HS-27A (cell line): ENCODE results near the gene RTP5.
"Not testable (repeated sequence)": the region's sequence is repeated elsewhere in the genome, so short reads cannot be mapped to it uniquely, and the experiment has no call there.

Experiments
- DNase-seq: peaks from one replicate; pipeline ENCODE4 v3.0.0-alpha.2; 2012; ENCODE audit warnings: low read depth, missing footprints

Gene RTP5

DNA sequence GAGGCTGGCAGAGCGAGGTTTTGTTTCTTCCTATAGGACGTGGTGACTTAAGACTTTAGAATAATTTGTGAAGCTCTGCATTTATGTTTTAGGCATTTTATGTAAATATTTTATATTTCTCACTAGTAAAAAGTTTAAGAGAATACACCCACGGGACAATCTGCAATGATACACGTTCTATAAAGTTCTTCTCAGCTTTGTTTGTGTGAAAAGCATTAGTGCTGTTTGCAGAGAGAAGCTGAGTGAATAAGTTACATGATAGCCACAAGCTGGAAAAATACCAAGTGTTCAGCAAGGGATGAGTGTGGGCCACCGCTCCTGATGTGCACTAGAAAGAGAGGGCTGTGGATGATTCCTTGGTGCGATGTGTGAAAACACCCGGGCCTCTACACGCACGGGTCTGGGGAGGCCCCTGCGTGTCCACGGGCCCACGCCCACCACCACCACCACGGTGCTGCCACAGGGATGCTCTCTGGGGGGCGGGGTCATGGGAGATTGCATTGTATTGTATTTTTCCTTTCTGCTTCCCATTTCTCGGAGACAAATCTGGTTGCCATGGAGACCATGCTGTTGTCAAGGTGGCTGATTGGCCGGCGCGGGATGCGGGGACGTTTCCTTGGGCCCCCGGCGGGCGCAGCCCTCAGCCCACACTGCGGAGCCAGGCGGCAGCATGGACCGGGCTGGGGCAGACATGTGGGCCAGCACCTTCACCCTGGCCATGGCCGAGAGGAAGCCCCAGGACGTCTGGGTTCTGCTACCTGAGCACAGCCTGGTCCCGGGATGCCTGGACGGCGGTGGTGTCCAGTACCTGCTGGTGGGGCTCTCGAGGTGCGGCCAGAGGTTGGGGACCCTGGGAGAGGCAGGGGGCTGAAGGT is at the start of gene RTP5:
Gene RTP5 (plus strand): TSS at position 643 of the 875 bp plus-strand sequence. CDS start 28 bp downstream, at position 671.
- DNase-seq = no peak

DNA sequence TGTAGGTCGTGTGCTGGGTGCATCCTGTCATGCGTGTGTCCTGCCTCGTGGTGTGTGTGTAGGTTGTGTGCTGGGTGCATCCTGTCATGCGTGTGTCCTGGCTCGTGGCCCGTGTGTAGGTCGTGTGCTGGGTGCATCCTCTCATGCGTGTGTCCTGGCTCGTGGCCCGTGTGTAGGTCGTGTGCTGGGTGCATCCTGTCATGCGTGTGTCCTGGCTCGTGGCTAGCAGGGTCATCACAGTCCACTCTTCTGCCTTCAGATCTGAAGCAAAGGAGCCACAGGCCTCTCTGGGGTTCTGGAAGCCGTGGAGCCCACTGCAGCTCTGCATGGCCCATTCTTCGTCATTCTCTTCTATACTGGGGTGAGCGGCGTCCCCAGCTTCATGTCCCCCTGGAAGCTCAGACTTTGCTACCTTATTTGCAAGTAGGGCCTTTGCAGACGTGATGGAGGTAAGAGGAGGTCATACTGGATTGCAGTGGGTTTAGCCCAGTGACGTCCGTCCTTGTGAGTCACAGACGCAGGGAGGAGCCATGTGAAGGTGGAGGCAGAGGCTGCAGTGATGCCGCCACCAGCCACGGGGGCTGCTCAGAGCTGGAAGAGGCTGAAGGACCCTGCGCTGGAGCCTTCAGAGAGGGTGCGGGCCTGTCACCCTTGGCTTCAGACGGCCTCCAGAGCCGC is 49.4 kb upstream of the RTP5 start:
- DNase-seq = not testable (repeated sequence)

- DNase-seq = no peak
These were observed 48.7 kb upstream of the RTP5 start for GRCh38 chr2:241820625-241821384.

DNA sequence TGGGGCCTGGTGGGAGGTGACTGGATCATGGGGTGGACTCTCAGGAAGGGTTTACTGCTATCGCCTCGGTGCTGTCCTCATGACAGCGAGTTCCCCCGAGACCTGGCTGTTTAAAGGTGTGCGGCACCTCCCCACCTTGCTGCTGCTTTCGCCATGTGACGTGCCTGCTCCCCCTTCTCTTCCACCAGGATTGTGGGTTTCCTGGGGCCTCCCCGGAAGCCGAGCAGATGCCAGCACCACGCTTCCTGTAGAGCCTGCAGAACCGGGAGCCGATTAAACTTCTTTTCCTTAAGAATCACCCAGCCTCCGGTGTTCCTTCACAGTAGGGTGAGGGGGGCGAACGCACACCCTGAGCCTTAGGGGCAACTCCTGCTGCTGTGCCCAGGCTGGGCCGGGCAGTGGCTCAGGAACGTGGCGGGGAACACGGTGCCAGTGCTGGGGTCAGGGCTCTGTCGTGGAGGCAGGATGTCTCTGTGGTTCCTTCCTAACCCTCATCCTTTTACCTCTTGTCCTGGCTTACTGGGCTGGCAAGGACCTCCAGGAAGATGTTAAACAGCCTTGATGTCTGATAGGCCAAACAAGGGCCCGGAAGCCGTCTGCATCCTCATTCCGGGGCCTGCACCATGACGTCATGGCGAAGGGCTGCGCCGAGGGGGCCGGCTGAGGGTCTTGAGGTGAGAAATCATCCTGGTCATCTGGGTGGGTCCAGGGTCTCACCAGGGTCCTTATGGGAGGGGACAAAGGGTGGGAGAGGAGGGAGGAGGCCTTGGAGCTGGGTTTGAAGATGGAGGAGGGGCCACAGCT is 47.9 kb upstream of the RTP5 start:
- no peak for DNase-seq

DNA sequence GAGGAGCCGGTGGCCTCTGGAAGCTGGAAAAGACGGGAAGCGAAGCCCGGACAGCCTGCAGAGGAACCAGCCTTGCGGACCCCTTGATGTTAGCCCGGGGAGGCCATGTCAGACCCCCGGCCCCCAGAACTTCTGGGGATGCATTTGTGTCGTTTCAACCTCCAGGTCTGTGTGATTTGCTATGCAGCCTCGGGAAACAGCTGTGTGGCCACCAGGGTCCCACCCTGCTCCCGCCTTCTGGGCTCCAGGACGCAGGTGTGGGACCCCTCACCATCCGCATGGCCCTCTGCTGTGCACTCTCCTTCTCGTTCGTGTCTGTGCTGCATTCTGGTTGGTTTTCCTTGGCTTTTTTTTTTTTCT is 47.3 kb upstream of the RTP5 start:
- DNase-seq = no peak

GRCh38 chr2:241823531-241824437 is 45.7 kb upstream of the RTP5 start:
- not testable (repeated sequence) for DNase-seq

- DNase-seq = no peak
These were observed 42.1 kb upstream of the RTP5 start for GRCh38 chr2:241827394-241827793.

- no peak for DNase-seq
These were observed 36.3 kb upstream of the RTP5 start for GRCh38 chr2:241833101-241833663.

GRCh38 chr2:241833756-241834526 is 35.6 kb upstream of the RTP5 start:
- DNase-seq = not testable (repeated sequence)

DNA sequence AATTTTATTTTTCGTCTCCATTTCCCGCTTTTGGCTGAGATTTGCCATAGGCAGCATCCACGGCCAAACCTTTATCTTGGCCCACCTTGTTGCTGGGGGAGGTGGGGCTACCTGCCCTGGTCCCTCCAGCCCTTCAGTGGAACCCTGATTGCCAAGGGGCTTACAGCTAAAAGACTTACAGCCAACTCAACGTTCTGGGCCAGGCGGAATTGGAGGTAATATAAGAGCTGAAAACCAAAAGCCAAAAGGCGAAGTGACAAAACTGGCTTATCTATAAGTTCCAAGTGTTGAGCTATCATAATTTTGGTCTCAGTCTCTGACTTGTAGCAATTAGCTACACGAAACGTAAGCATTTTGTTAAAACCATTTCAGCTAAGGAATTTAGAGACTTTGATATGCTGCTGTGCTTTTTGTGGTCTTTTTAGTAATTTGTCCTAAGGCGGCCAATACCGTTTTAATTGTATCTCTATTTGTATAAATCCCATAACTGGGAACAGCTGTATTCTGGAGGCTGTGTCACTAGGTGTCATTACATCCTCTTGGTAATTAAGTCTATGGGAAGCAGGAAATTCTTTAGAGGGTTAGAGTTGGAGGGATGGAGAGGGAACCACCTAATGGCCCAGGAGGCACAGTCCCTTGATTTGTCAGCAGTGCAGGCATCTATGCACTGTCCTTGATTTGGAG is 34.9 kb upstream of the RTP5 start:
- DNase-seq = no peak

DNA sequence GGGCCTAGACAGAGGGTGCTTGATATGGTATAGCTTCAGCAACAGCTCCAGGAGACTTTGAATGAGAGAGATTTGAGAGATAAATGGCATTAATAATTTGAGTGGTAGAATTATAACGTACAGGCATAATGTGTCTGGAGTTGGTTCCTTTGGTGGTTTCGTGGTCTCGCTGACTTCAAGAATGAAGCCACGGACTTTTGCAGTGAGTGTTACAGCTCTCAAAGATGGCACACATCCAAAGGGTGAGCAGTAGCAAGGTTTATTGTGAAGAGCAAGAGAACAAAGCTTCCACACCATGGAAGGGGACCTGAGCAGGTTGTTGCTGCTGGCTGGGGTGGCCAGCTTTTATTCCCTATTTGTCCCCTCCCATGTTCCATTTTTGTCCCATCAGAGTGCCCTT is 33.9 kb upstream of the RTP5 start:
- no peak for DNase-seq

- DNase-seq = no peak
These were observed 33.2 kb upstream of the RTP5 start for GRCh38 chr2:241836292-241836691.

DNA sequence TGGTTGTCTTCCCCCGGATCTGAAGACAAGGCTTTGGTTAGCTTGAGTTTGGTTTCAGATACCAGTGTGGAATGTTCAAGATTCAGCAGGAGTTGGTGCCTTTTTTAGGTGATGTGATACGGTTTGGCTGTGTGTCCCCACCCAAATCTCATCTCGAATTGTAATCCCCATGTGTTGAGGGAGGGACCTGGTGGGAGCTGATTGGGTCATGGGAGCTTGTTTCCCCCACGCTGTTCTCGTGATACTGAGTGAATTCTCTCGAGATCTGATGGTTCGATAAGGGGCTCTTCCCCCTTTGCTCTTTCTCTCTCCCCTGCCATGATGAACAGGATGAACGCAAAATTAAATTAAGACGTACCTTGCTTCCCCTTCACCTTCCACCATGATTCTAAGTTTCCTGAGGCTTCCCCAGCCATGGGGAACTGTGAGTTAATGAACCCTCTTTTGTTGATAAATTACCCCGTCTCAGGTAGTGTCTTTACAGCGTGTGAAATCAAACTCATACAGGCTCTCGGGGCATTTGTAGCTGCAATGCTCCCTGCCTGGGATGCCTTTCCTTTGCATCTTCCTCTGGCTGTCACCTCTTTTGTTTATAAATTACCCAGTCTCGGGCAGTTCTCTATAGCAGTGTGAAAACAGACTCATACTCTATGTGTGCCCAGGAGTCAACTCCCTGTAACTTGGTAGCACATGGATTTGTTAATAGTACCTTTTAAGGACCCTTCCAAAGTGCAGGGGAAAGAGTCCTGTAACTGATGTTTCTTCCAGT is 32.1 kb upstream of the RTP5 start:
- DNase-seq = no peak

DNA sequence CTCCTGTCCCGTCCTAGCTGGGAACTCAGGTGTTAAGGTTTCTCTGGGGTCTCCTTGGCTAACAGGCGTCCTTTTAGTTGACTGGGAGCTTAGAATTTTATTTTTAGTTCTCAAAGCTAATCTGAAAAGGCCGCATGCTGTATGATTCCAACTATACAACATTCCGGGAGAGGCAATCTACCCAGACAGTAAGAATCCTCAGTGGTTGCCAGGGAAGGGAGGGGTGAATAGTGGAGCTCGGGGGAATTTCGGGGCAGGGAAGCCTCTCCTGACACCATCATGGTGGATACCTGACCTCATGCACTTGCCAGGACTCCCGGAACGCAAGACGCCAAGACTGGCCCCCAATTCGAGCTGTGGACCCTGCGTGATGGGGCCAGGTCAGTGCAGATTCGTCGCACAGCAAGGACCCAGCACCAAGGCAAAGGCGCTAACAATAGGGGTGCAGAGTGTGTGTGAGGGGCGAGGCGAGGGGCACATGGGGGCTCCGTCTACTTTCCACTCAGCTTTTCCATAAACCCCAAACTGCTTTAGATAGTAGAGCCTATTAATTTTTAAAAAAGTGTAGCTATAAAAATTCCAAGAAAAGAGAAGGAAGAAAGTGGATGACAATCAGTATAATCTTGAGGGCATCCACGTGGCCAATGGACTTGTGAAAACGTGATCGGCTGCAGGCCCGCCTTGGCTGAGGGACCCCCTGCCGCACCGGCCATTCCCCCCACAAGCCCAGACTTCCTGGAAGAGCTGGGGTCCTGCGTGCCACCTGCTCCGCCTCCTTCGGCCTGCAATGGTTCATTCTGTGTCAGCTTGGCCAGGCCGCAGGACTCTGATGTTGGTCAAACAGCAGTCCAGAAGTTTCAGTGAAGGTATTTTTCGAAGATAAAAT is 28.1 kb upstream of the RTP5 start:
- no peak for DNase-seq

DNA sequence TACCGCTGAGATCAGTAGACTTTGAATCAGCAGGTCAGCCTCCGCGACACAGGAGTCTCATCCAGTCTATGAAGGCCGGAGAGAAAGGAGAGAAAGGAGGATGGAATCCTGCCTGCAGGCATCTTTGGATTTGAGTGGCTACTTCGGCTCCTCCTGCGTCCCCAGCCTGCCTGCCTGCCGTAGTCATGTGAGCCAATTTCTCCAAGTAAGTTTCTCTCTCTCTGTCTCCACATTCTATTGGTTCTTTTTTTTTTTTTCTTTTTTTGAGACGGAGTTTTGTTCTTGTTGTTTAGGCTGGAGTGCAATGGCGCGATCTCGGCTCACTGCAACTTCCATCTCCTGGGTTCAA is 27.5 kb upstream of the RTP5 start:
- DNase-seq = no peak

GRCh38 chr2:241842620-241843211 is 26.8 kb upstream of the RTP5 start:
- no peak for DNase-seq
